Adrenal gland (tissue), 5 donors: ENCODE measurements around the gene PROK2.

Experiments
- POLR2A ChIP-seq, 2 donors: fragments of 450-650 bp; IDR thresholded peaks; one replicate each; pipeline ENCODE4 v1.6.1; 2017; ENCODE audit warnings: antibody characterized with exemption in 2 of 2, mild to moderate bottlenecking in 2 of 2, moderate library complexity in 1 of 2
- TF ChIP-seq, protein P1 (sequence below), 6 experiments: fragments of 450-650 bp in 4 of 6; fragments of 200-600 bp in 2 of 6; sonication (generic) in 1 of 6; IDR thresholded peaks; 1 replicate in 5 of 6; 2 replicates in 1 of 6; pipeline versions ENCODE4 v1.5.1 to v1.8.0; 2016 to 2021; ENCODE audit warnings: antibody characterized with exemption in 6 of 6, mild to moderate bottlenecking in 2 of 6, moderate library complexity in 1 of 6
- donor health status: DM: no; HTN: no; CAD: no.

DNA sequence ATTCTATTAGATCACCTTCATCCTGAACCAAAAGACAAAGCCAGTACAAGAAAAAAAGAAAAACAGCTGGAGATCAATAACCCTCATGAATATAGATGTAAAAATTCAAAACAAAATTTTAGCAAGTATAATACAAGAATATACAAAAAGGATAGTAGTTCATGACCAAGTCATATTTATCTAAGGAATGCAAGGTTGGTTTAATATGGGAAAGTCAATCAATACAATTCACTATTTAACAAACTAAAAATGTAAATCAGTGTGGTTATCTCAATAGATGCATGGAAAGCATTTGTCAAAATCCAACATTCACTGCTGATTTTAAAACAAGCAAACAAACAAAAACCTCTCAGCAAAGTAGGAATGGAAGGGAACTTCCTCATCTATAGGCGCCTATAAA is 42.3 kb downstream of the PROK2 start:
- TF ChIP-seq, protein P1, sequence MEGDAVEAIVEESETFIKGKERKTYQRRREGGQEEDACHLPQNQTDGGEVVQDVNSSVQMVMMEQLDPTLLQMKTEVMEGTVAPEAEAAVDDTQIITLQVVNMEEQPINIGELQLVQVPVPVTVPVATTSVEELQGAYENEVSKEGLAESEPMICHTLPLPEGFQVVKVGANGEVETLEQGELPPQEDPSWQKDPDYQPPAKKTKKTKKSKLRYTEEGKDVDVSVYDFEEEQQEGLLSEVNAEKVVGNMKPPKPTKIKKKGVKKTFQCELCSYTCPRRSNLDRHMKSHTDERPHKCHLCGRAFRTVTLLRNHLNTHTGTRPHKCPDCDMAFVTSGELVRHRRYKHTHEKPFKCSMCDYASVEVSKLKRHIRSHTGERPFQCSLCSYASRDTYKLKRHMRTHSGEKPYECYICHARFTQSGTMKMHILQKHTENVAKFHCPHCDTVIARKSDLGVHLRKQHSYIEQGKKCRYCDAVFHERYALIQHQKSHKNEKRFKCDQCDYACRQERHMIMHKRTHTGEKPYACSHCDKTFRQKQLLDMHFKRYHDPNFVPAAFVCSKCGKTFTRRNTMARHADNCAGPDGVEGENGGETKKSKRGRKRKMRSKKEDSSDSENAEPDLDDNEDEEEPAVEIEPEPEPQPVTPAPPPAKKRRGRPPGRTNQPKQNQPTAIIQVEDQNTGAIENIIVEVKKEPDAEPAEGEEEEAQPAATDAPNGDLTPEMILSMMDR (IDR thresholded peaks at IDR 0.05), result no peak
- TF ChIP-seq POLR2A (IDR thresholded peaks at IDR 0.05), result no peak
